Forelimb muscle (tissue), 1 donor: ENCODE results near the gene SYCE3. TPM values are rescaled to one million over a fixed set of nuclear protein-coding genes. Genes with fewer than 3 reads are reported as not detected.
A peak's percentile ranks its signal among the peaks of the same experiment; 100 is the strongest.

ENCODE experiments used
- DNase-seq: peaks from one replicate; pipeline ENCODE4 v3.0.0-alpha.2; 2013; ENCODE audit warnings: low read depth
- polyA plus RNA-seq: library from polyadenylated mRNA; unstranded; fragments of 120-200 nt; gene quantifications from one replicate; pipeline ENCODE4 v1.2.1, GENCODE V29; 2013; ENCODE audit not compliant: insufficient read length

SYCE3 gene
- polyA plus RNA-seq, 1 donor = not detected

- DNase-seq = no peak
Measured at GRCh38 chr22:50600967-50601668, 38.4 kb upstream of the SYCE3 start.

DNA sequence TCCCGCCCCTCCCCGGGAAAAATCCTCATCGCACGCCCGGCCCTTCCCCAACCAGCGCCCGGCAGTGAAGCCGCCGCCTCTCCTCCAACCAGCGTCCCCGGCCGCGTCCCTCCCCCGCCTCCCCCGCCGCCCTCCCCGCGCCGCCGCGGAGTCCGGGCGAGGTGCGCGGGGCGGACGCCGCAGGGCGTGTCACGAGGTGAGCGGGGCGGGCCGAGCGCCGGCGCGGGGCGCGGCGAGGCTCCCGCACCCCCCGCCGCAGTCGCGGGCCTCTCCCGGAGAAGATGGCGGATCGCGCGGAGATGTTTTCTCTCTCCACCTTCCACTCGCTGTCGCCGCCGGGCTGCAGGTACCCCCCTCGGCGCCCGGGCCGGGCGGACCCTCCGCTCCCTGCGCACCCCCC lies 37.8 kb upstream of the SYCE3 start, which contains the start of gene MAPK8IP2:
TSS of gene MAPK8IP2 (plus strand) at position 256 of the 400 bp plus-strand sequence. CDS start at position 282, 26 bp downstream.
- DNase-seq = no peak

- DNase-seq = no peak
Measured at GRCh38 chr22:50599816-50600455, 37.2 kb upstream of the SYCE3 start.

DNA sequence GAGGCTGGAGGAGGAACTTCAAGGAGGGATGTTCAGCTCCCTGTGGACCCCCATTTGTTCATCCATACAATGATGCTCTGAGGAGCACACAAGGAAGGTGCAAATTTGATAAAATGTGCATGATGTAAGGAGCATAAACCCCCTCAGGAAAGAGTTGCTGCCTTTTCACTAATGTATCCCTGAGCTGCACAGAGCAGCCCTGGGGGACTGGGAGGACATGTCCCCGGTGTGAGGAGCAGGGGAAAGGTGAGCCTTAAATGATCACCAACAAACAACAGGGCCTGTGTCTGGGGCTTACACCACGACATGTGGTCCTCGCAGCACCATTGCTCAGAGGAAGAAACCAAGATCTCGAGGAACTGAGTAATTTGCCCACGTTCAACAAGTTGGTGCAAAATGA lies 34.4 kb upstream of the SYCE3 start:
- DNase-seq = no peak

DNA sequence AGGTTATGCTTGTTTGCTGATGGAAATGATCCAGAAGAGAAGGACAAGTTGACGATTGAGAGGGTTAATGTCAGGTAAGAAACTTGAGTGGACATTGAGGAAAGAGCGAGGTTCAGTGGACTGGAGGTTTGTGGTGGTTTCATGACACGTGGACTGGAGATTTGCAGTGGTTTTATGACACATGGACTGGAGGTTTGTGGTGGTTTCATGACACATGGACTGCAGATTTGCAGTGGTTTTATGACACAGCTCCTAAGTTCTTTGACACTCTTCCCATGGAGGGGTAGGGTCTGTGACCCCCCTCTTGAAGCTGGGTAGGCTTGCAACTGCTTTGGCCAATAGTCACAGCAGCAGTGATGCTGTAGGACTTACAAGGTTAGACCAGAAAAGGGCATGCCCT lies 32.5 kb upstream of the SYCE3 start:
- no peak for DNase-seq

- no peak for DNase-seq
Measured at GRCh38 chr22:50587407-50587806, 24.7 kb upstream of the SYCE3 start.

GRCh38 chr22:50586416-50586815 lies 23.7 kb upstream of the SYCE3 start:
- DNase-seq = no peak

DNA sequence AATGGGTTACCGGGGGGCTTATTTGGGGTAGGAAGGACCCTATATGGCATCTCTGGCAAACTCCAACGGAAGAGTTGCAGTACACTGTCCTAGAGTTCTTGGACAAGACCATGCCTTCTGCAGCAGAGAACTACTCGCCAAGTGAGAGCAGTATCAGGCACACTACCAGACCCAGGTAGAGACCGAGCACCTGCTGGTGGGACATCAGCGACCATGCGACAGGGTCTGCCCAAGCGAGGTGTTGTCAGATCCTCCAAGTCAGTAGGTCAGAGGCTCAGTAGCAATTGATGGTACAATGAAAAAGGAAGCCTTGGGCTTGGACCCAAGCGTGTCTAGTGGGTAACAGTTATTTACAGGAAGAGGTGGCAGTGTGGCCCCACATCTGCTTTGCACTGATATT lies 23.1 kb upstream of the SYCE3 start:
- DNase-seq = no peak

- no peak for DNase-seq
Measured at GRCh38 chr22:50585238-50585637, 22.5 kb upstream of the SYCE3 start.

DNA sequence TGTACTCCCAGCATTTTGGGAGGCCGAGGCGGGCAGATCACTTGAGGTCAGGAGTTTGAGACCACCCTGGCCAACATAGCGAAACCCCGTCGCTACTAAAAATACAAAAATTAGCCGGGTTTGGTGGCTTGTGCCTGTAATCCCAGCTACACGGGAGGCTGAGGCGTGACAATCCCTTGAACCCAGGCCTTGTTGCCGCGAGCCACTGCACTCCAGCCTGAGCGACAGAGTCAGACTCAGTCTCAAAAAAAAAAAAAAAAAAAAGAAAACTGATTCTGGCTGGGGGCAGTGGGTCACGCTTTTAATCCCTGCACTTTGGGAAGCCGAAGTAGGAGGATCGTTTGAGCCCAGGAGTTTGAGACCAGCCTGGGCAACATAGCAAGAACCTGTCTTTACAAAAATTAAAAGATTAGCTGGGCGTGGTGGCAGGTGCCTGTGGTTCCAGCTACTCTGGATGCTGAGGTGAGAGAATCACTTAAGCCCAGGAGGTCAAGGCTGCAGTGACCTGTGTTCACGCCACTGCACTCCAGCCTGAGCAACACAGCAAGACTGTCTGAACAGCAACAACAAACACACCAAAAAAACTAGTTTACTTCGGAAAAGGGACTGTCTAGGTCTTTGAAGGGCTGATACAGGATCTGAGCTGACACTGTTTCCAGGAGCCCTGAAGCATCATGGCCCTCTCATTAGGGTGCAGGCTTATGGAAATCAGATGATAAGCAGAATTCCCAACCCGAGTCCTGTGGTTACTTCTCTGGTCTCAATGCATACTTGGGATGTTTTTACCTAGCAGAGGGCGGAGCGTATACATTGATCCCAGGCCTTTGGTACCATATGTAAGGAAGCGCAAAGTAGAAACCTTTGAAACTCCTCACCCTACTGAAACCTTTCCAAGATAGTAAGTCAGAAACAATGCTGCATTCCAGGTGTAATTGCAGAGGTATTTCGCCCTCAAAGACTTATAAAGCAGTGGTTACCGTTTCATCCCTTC lies 21.7 kb upstream of the SYCE3 start:
- no peak for DNase-seq

DNA sequence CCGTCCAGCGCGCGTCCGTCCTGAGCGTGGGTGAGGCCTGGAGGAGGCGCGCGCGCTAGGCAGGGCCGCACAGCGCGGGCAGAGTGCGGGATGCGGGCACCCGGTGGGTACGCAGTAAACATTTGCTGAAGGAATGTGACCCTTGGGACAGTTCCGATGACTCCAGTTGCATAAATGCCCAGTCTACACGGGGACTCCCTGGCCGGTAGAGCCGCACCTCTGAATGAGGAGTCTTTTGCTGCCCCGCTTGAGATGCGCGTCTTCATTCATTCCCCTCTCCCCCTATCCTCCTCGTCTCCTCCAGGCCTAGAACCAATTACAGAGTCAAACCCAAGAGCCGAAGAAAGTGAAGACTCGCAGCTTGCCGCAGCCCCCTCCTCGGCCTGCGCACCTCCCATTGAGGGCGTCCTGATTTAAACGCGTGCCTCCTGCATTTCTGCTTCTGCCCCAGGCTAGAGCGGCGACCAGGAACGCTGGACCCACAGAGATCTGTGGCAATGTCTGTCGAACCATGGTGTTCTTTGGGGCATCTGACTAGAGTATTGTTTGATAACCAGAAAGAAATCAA lies 20.7 kb upstream of the SYCE3 start:
- DNase-seq = no peak

DNA sequence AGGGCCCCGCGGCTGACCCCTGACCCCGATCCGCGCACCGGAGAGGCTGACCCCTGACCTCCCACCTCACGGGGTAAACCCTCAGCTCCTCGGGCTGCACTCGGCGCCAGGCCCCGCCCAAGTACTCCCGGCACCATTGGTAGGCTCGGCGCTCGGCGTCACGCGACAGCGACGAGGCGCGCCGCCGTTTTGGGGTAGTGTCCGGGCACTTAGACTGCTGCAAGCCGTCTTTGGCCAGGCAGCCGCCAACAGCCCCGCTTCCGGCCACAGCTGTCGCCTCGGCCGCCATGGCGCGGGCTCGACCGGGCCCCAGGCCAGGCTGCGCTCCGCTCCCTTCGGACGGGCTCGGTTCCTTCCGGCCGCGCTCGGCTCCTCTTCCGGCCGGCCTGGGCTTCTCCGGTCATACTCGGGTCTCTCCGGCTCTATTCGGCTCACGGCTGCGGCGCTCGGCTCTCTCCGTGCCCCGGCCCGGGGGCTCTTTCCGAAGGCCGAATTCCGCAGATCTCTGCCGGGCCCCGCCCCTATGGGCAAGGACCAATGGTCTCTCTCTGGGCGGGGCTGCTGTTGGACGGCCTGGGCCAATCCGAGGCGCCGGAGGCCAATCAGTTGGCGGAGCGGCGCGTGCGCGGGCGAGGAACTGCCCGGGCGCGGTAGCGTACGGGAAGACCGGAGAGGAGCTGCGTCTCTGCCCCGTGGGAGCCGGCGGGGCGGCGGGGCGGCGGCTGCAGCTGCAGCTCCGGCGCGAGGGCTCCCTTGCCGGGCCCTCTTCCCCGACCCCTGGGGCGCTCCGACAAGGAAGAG lies 20.0 kb upstream of the SYCE3 start, which contains the start of gene CHKB:
TSS of gene CHKB (minus strand) at position 357 of the 801 bp plus-strand sequence. CDS start at position 289, 68 bp downstream.
- DNase-seq = peak; percentile 94

GRCh38 chr22:50581950-50582492 lies 19.3 kb upstream of the SYCE3 start:
- no peak for DNase-seq

- no peak for DNase-seq
Measured at GRCh38 chr22:50581031-50581949, 18.6 kb upstream of the SYCE3 start.

DNA sequence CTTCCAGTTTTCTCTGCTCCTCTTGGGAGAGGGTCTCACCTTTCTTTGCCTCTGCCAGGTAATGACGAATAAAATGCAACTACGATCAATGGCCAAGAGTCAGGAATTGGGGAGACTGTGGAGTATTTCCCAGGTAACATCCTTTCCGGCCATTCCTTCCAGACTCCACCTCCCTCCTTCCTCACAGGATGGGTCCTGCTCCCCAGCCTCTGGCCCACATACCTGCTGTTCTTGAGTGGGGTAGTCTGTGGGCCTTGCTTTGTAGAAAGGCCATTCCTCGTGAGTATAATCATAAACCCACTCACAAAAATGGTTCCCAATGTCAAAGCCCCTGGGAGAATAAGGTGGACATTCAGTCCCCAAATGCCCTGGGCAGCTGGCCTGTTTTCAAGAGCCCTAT lies 17.0 kb upstream of the SYCE3 start:
- DNase-seq = no peak

GRCh38 chr22:50578776-50579310 lies 16.1 kb upstream of the SYCE3 start:
- no peak for DNase-seq

GRCh38 chr22:50577987-50578775 lies 15.5 kb upstream of the SYCE3 start, which contains the start of gene CPT1B:
Gene CPT1B, minus strand, starts transcription at chr22:50578427. Its CDS starts 512 bp downstream, at chr22:50577915.
- no peak for DNase-seq

DNA sequence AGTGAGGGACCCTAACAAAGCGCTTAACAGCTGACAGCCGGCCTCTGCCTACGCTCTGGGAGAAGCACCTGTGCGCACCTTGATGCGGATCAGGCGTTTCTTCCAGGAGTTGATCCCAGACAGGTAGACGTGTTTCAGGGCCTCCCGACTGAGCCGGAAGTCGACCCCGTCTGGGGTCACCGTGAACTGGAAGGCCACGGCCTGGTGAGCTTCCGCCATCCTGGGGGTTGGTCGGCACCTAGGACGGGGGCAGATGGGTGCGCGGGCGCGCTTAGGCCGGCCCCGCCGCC lies 14.9 kb upstream of the SYCE3 start:
- DNase-seq = no peak
